ENCODE results near the gene EMX2.

DNA sequence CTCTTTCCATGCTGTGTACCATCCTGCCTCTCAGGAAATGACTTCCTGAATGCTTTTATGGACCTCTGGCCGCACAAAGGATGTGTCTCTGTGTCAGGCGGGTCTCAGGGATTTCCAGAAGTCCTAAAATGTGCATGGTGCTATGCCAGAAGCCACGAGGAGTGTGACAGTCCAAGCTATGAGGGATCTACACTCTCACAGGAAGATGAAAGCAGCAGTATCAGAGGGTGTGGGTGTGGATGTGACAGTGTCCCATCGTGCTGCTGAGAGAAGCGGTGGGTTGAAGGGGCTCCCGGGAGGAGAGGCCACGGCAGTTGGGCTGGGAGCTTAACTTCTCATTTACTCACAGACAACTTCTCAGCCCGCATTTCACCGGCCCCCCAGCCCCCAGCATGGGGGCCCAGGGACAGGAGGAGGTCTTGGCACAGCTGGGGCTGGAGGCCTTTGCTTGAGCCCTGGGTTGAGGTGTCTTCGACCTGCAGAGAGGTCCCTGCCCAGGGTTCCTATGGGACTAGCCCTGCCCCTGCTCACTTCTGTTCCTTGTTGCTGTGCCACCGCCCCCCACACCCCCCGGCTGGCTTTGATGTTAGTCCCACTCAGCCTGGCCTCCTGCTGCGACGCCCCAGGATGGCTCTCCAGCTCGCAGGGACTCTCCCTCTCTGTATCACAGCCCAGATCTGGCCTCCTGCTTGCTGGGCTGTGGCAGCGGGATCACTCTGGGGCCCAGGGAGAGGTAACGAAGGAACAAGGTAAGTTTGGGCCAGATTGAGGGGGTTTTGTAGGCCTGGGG, 30.8 kb upstream of the EMX2 start:
- TF ChIP-seq, protein P1, sequence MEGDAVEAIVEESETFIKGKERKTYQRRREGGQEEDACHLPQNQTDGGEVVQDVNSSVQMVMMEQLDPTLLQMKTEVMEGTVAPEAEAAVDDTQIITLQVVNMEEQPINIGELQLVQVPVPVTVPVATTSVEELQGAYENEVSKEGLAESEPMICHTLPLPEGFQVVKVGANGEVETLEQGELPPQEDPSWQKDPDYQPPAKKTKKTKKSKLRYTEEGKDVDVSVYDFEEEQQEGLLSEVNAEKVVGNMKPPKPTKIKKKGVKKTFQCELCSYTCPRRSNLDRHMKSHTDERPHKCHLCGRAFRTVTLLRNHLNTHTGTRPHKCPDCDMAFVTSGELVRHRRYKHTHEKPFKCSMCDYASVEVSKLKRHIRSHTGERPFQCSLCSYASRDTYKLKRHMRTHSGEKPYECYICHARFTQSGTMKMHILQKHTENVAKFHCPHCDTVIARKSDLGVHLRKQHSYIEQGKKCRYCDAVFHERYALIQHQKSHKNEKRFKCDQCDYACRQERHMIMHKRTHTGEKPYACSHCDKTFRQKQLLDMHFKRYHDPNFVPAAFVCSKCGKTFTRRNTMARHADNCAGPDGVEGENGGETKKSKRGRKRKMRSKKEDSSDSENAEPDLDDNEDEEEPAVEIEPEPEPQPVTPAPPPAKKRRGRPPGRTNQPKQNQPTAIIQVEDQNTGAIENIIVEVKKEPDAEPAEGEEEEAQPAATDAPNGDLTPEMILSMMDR (IDR thresholded peaks at IDR 0.05): no peak
- TF ChIP-seq POLR2A (IDR thresholded peaks at IDR 0.05): no peak

Data from adrenal gland (tissue), 5 donors.